IMR-90 (cell line): ENCODE measurements around the gene ASB6. TPM values are rescaled to one million over a fixed set of nuclear protein-coding genes. Genes with fewer than 3 reads are reported as not detected.
A peak's percentile ranks its signal among the peaks of the same experiment; 100 is the strongest.

ENCODE experiments used
- ATAC-seq: fragments of 200-7000 bp; cut with Tn5 transposase; 2 replicates; pipeline ENCODE4 v1.9.1; 2020; ENCODE audit warnings: low read depth, mild to moderate bottlenecking, moderate library complexity
- BruUV-seq: library from RNA; stranded (reverse); fragments of 400-500 nt; replicated peaks from 2 replicates; lab custom pipeline; 2021; lab: Mats Ljungman, UMichigan
- CTCF ChIA-PET: fragments of 300-600 bp; formaldehyde crosslinking; extraction: SDS; loops from one replicate; lab custom pipeline; 2021; ENCODE audit warnings: antibody characterized with exemption; lab: Yijun Ruan, JAX
- POLR2A ChIA-PET: fragments of 300-600 bp; sonication (Branson Sonifier 250); formaldehyde crosslinking; loops from one replicate; lab custom pipeline; 2022; ENCODE audit warnings: antibody characterized with exemption; ENCODE audit not compliant: unreplicated experiment; lab: Charles Lee
- DNase-seq: peaks from one replicate; pipeline ENCODE4 v3.0.0; 2013
- H2AFZ ChIP-seq: replicated peaks from 2 replicates; pipeline ENCODE3; 2013; ENCODE audit warnings: low read length, mild to moderate bottlenecking; ENCODE audit not compliant: poor library complexity
- H2AK5ac ChIP-seq: 2 replicates; pipeline ENCODE4 v1.6.1; 2013; ENCODE audit warnings: low read depth, low read length, inconsistent platforms
- H2AK9ac ChIP-seq: replicated peaks from 2 replicates; pipeline ENCODE3; 2013; ENCODE audit warnings: mild to moderate bottlenecking, low read depth, low read length, moderate library complexity; ENCODE audit not compliant: poor library complexity
- H2BK120ac ChIP-seq: 2 replicates; pipeline ENCODE4 v1.6.1; 2013; ENCODE audit warnings: low read depth, low read length, inconsistent platforms
- H2BK15ac ChIP-seq: 3 replicates; pipeline ENCODE4 v1.6.1; 2013; ENCODE audit warnings: low read depth, low read length, inconsistent platforms
- H2BK20ac ChIP-seq: 2 replicates; pipeline ENCODE4 v1.6.1; 2013; ENCODE audit warnings: low read depth, mild to moderate bottlenecking, inconsistent platforms, low read length, moderate library complexity
- H2BK5ac ChIP-seq: 2 replicates; pipeline ENCODE4 v1.6.1; 2013; ENCODE audit warnings: mild to moderate bottlenecking, low read depth, low read length, inconsistent platforms; ENCODE audit not compliant: poor library complexity, severe bottlenecking
- H3K14ac ChIP-seq: replicated peaks from 2 replicates; pipeline ENCODE4 v1.6.1; 2013; ENCODE audit warnings: low read depth, low read length, inconsistent platforms
- H3K18ac ChIP-seq: 2 replicates; pipeline ENCODE4 v1.6.1; 2013; ENCODE audit warnings: low read depth, low read length, control low read depth
- H3K23ac ChIP-seq: 2 replicates; pipeline ENCODE4 v1.6.1; 2013; ENCODE audit warnings: low read depth, low read length, inconsistent platforms
- H3K27ac ChIP-seq: 2 replicates; pipeline ENCODE4 v1.5.1; 2013; ENCODE audit warnings: mild to moderate bottlenecking, control low read depth, low read length; ENCODE audit not compliant: insufficient read depth
- H3K27me3 ChIP-seq: 2 replicates; pipeline ENCODE4 v1.6.1; 2013; ENCODE audit warnings: low read length; ENCODE audit not compliant: control insufficient read depth, insufficient read depth
- H3K36me3 ChIP-seq: 2 replicates; pipeline ENCODE4 v1.6.1; 2013; ENCODE audit warnings: low read length, mixed read lengths; ENCODE audit not compliant: control insufficient read depth, insufficient read depth
- H3K4ac ChIP-seq: 2 replicates; pipeline ENCODE4 v1.6.1; 2013; ENCODE audit warnings: low read depth, low read length, inconsistent platforms
- H3K4me1 ChIP-seq: 2 replicates; pipeline ENCODE4 v1.6.1; 2013; ENCODE audit warnings: low read length, mixed read lengths; ENCODE audit not compliant: control insufficient read depth, insufficient read depth
- H3K4me2 ChIP-seq: 2 replicates; pipeline ENCODE4 v1.6.1; 2013; ENCODE audit warnings: low read depth, mild to moderate bottlenecking, control low read depth, low read length, moderate library complexity
- H3K4me3 ChIP-seq: 2 replicates; pipeline ENCODE4 v1.5.1; 2013; ENCODE audit warnings: low read depth, mild to moderate bottlenecking, control low read depth, low read length, moderate library complexity; ENCODE audit not compliant: insufficient read depth
- H3K56ac ChIP-seq: 2 replicates; pipeline ENCODE4 v1.6.1; 2013; ENCODE audit warnings: low read length, inconsistent platforms; ENCODE audit not compliant: insufficient read depth; ENCODE audit errors: extremely low read depth
- H3K79me1 ChIP-seq, 2 experiments: 2 replicates each; pipeline ENCODE4 v1.6.1; 2013; ENCODE audit warnings: low read length in 2 of 2, inconsistent platforms in 1 of 2, low read depth in 1 of 2
- H3K9ac ChIP-seq: 2 replicates; pipeline ENCODE4 v1.6.1; 2013; ENCODE audit warnings: low read depth, low read length, control low read depth
- H3K9me1 ChIP-seq: 2 replicates; pipeline ENCODE4 v1.6.1; 2013; ENCODE audit warnings: low read length, inconsistent platforms; ENCODE audit not compliant: insufficient read depth
- H3K9me3 ChIP-seq: 2 replicates; pipeline ENCODE4 v1.6.1; 2013; ENCODE audit warnings: low read length; ENCODE audit not compliant: control insufficient read depth, insufficient read depth
- H4K20me1 ChIP-seq: 2 replicates; pipeline ENCODE4 v1.6.1; 2013; ENCODE audit warnings: low read length, inconsistent platforms; ENCODE audit not compliant: insufficient read depth
- H4K5ac ChIP-seq: 2 replicates; pipeline ENCODE4 v1.6.1; 2013; ENCODE audit warnings: mild to moderate bottlenecking, low read depth, low read length, control low read depth
- H4K8ac ChIP-seq, 2 experiments: 2 replicates each; pipeline ENCODE4 v1.6.1; 2013; ENCODE audit warnings: low read depth in 2 of 2, low read length in 2 of 2, control low read depth in 1 of 2, inconsistent platforms in 1 of 2
- H4K91ac ChIP-seq: 2 replicates; pipeline ENCODE4 v1.6.1; 2013; ENCODE audit warnings: low read depth, low read length, inconsistent platforms; ENCODE audit not compliant: insufficient read depth
- BHLHE40 ChIP-seq: fragments of 150-350 bp; IDR thresholded peaks from 2 replicates; pipeline ENCODE4 v1.6.1; 2016; ENCODE audit warnings: mild to moderate bottlenecking, low read depth, low read length
- CHD1 ChIP-seq: IDR thresholded peaks from 2 replicates; pipeline ENCODE4 v1.6.1; 2012; ENCODE audit warnings: low read depth, low read length, improper control_type of control experiment
- ELK1 ChIP-seq: fragments of 150-350 bp; IDR thresholded peaks from 2 replicates; pipeline ENCODE4 v1.6.1; 2016; ENCODE audit warnings: low read depth, mild to moderate bottlenecking, low read length, moderate library complexity, borderline replicate concordance
- FOS ChIP-seq: fragments of 150-350 bp; IDR thresholded peaks from 2 replicates; pipeline ENCODE4 v1.6.1; 2016; ENCODE audit warnings: low read depth, low read length
- MAFK ChIP-seq: IDR thresholded peaks from 2 replicates; pipeline ENCODE4 v1.6.1; 2012; ENCODE audit warnings: low read depth, low read length, improper control_type of control experiment
- MAZ ChIP-seq: IDR thresholded peaks from 2 replicates; pipeline ENCODE4 v1.6.1; 2012; ENCODE audit warnings: low read depth, mild to moderate bottlenecking, low read length, improper control_type of control experiment, moderate library complexity, borderline replicate concordance
- MXI1 ChIP-seq: IDR thresholded peaks from 2 replicates; pipeline ENCODE4 v1.6.1; 2012; ENCODE audit warnings: low read depth, mild to moderate bottlenecking, low read length, moderate library complexity, borderline replicate concordance
- NFE2L2 ChIP-seq: fragments of 150-350 bp; IDR thresholded peaks from 2 replicates; pipeline ENCODE4 v1.6.1; 2016; ENCODE audit warnings: low read depth, mild to moderate bottlenecking, low read length
- RAD21 ChIP-seq: IDR thresholded peaks from 2 replicates; pipeline ENCODE4 v1.6.1; 2012; ENCODE audit warnings: low read length, improper control_type of control experiment
- RCOR1 ChIP-seq: IDR thresholded peaks from 2 replicates; pipeline ENCODE4 v1.6.1; 2012; ENCODE audit warnings: mild to moderate bottlenecking, low read length, improper control_type of control experiment; ENCODE audit not compliant: insufficient replicate concordance
- RFX5 ChIP-seq: IDR thresholded peaks from 2 replicates; pipeline ENCODE4 v1.8.0; 2012; ENCODE audit warnings: low read depth, mild to moderate bottlenecking, low read length, moderate library complexity
- SMC3 ChIP-seq: fragments of 150-350 bp; IDR thresholded peaks from 2 replicates; pipeline ENCODE4 v1.6.1; 2016; ENCODE audit warnings: low read depth, mild to moderate bottlenecking, antibody characterized with exemption, low read length, moderate library complexity
- USF2 ChIP-seq: fragments of 150-350 bp; IDR thresholded peaks from 2 replicates; pipeline ENCODE4 v1.6.1; 2017; ENCODE audit warnings: mild to moderate bottlenecking, antibody characterized with exemption, low read length, low read depth
- WGBS, 2 experiments: methylation state at CpG; one replicate each; pipeline versions ENCODE4 v1.1.5 to v1.1.7; 2013; ENCODE audit warnings: missing lambda C conversion rate in 2 of 2; ENCODE audit not compliant: insufficient read length in 1 of 2; ENCODE audit errors: extremely low coverage in 2 of 2; 5-methylcytosine and 5-hydroxymethylcytosine counted together
- dilution Hi-C: fragments of 300-500 bp; cut with HindIII; formaldehyde crosslinking; loops from one replicate; pipeline ENCODE4 v1.14.3; 2018; ENCODE audit warnings: low sequenced_read_pairs; ENCODE audit not compliant: unreplicated experiment
- in situ Hi-C: fragments of 300-500 bp; cut with MboI; formaldehyde crosslinking; loops from 3 replicates; pipeline ENCODE4 v1.14.3; 2019; ENCODE audit warnings: low sequenced_read_pairs, inconsistent platforms, mixed read lengths
- intact Hi-C: fragments of 100-400 bp; cut with micrococcal nuclease; formaldehyde crosslinking; loops from 2 replicates; pipeline ENCODE4 v1.10.0; 2022
- polyA plus RNA-seq, 3 experiments: library from polyadenylated mRNA; depleted of rRNA; stranded (reverse); fragments of >200 nt; gene quantifications; 2 replicates each; pipeline ENCODE4 v1.2.3, GENCODE V29; 2012; ENCODE audit warnings: low replicate concordance in 1 of 3
- total RNA-seq: library from RNA; depleted of rRNA; stranded (reverse); fragments of >200 nt; gene quantifications from 2 replicates; pipeline ENCODE4 v1.2.3, GENCODE V29; 2012

ASB6 gene
- total and polyA plus RNA-seq, 2 of the 4 experiments (the other 2 are of a cell fraction): 9.7 to 28.9 TPM

- Histone ChIP-seq H3K9me3 (no peaks in the 10 kb centered on the region), H3K14ac (peak overlapping the region; percentile 61; the same call in 1 of the 2 replicates), H2AFZ (peak overlapping the region; percentile 94), H2BK20ac (no peak overlapping the region), H3K4me2 (peak overlapping the region; percentile 83), H3K4me3 (peak overlapping the region; percentile 81), H2AK5ac (peak overlapping the region; percentile 29), H3K9me1 (no peaks in the 10 kb centered on the region), H4K8ac (peak overlapping the region in 1 of 2 experiments; percentile 83; a peak in 1 of 4 replicates), H2BK15ac (no peak overlapping the region), H2BK120ac (no peak overlapping the region), H3K79me1 (peaks cover 3 to 55% of the 10 kb centered on the region in 2 experiments; a peak in 3 of 4 replicates), H3K9ac (peak overlapping the region; percentile 72), H3K27me3 (no peaks in the 10 kb centered on the region), H2AK9ac (peak overlapping the region; percentile 85), H3K4me1 (peaks cover 15% of the 10 kb centered on the region), H3K18ac (no peak overlapping the region), H3K56ac (0 out of 2 replicates have a peak overlapping the region, but pooled peaks have one; percentile 13), H3K36me3 (peaks cover 30% of the 10 kb centered on the region), H4K20me1 (peaks cover 51% of the 10 kb centered on the region), H4K91ac (no peak overlapping the region), H2BK5ac (peak overlapping the region; percentile 38), H3K4ac (peak overlapping the region; percentile 35), H4K5ac (no peak overlapping the region), H3K27ac (peak overlapping the region; percentile 64), H3K23ac (peak overlapping the region; percentile 33; the same call in 1 of the 2 replicates)
- ChIA-PET POLR2A (no interaction called here), CTCF (no interaction called here)
- dilution Hi-C loops: no loop called here
- intact Hi-C loops: no loop called here
- no peak for DNase-seq
- ATAC-seq: peak; percentile 13
- WGBS, 2 experiments: 39% methylated on average over 20 of the region's 44 CpGs; no CpG with 5 or more reads in 1 of the 2 experiments
- in situ Hi-C loops: no loop called here
- no TSS peak for BruUV-seq
- no peak for TF ChIP-seq MAZ
- no peak for TF ChIP-seq USF2
- TF ChIP-seq RCOR1: no peak
- TF ChIP-seq BHLHE40: no peak
- no peak for TF ChIP-seq RAD21
- TF ChIP-seq RFX5: no peak
- no peak for TF ChIP-seq SMC3
- TF ChIP-seq NFE2L2: no peak
- TF ChIP-seq MXI1: no peak
- no peak for TF ChIP-seq CHD1
- TF ChIP-seq ELK1: no peak
- TF ChIP-seq MAFK: no peak
- no peak for TF ChIP-seq FOS
Measured at GRCh38 chr9:129640871-129641749, 841 bp downstream of the ASB6 start.
